ENCODE data around the gene C9orf78.

The C9orf78 gene

DNA sequence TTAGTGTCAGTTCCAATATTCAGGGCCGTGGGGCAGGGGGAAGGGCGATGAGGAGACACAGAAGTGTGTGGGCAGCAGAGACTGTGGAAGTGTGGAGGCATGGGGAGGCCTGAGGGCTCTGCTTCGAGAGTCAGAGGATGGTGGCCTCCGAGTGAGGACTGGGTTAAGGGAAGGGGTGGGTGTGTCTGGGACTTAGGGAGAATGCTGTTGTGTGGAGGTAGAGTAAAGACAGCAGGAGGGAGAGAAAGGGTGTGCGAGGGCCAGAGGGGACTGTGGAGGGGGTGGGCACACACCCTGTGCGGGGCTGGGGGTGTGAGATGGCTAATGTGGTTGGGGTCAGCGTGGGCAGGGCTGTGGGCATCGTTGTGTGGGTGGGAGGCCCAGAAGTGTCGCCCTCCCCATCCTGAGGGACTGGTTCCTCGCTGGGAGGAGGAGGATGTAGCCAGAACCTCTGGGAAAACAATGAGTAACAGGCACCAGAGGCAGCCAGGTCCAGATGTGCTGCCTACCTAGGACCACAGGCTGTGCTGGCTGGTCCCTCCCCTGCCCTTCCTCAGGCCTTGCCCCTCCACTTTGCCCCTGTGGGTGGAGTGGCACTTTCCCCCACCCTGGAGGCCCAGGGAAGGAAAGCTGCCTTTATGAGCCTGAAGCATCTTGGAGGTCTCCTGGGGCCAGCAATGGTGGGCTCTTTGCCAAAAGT is 4.4 kb upstream of the C9orf78 start:
- no peak for DNase-seq

DNA sequence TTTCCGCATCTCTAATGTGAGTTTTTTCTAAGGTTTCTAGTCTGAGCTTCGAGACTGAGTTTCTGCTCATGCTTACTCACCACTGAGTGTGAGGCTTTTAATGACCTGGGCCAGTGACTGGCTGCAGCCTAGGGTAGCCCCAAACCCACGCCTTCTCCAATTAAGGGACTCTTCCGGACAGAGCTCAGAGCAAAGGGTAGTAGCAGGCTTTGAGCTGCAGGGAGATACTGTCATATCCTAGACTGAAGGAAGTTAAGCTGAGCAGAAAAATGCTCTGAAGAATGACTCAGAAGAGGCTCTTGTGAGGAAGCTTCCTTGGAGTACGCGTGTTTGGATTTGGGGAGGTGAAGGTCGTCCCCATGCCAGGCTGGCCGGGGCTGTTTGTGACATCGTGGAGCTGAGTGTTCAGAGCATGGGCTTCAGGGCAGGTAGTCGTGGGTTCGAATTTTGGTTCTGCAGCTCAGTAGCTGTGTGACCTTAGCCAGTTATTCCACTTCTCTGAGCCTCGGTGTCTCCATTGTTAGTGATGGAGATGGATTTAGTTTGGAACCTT is 3.7 kb upstream of the C9orf78 start:
- DNase-seq = no peak

GRCh38 chr9:129836311-129837007 is 1.4 kb upstream of the C9orf78 start:
- no peak for DNase-seq

DNA sequence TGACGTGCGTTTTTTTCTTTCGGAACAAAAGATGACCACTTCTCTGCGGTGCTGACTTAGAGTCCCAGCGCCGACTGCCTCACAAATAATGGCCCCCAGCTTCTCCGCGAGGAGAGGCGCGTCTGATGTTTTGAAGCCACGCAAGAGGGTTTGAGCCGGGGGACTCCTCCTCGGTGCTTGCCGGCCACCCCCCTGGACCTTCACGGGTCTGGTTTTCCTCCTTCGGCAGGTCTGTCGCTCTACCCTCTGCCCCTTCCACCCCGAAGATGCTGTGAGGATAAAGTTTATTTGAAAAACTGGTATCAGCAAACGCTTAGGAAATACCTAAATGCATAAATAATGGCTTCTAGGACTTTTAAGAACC is 767 bp upstream of the C9orf78 start:
- no peak for DNase-seq

GRCh38 chr9:129834489-129835127 is 467 bp downstream of the C9orf78 start:
- DNase-seq = peak; percentile 31

GRCh38 chr9:129832982-129833381 is 2.1 kb downstream of the C9orf78 start:
- no peak for DNase-seq

- DNase-seq = no peak
These were observed 6.1 kb downstream of the C9orf78 start for GRCh38 chr9:129828969-129829368.

DNA sequence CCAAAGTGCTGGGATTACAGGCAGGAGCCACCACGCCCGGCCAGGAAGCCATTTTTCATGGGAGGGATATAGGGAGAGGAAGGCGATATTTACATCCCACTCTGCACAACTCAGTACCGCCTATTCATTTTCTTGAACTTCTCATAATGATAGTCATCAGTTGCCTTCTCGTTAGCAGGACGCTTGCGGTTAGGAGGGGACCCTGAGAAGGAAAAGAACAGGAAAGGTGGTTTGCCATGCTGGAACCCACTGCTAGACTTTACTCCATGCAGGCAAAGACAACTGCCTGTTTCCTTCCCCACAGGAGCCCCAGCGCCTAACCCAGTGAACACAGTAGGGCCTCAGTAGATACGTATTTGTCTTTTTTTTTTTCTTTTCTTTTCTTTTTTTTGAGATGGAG is 7.0 kb downstream of the C9orf78 start:
- no peak for DNase-seq

DNA sequence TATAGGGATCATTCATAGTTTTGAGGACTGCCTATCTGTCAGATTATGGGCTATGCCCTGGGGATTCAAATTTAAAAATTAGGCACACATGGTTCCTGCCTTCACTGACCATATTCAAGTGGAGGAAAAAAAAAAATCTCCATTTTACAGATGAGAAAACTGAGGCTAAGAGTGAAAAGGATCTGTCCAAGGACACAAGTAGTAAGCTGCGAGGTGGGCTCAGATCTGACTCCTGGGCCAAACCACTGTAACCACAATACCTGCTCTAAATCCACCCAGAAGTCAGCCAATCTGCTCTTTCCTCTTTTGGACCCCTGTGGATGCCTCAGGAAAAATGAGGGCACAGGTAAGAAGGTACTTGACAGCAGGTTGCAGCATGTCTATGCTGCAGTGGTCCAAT is 8.3 kb downstream of the C9orf78 start:
- no peak for DNase-seq

DNA sequence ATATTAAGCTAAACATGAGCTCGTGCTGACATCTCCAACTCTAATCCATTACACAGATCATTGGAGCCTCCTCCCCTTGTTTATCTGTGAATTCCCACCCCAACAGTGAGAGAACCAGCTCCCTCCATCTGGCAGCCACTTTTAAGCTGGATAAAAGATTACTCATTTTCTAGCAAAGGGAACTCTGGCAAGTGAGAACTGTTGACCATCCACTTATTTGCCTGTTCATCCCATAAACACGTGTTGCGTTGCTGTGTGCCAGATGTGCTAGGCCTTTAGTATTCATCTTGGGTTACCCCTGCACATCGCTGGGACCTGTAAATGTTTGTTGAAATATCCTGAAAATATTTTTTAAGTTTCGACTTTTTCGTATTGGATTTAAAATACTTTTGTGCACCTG is 8.7 kb downstream of the C9orf78 start:
- no peak for DNase-seq

- peak; percentile 88 for DNase-seq
These were observed 11.0 kb downstream of the C9orf78 start, which contains the start of gene TOR1A for GRCh38 chr9:129823935-129824601. TOR1A (minus strand) TSS chr9:129824136; CDS start chr9:129824085, 51 bp downstream.

- no peak for DNase-seq
These were observed 11.5 kb downstream of the C9orf78 start for GRCh38 chr9:129823542-129823934.

DNA sequence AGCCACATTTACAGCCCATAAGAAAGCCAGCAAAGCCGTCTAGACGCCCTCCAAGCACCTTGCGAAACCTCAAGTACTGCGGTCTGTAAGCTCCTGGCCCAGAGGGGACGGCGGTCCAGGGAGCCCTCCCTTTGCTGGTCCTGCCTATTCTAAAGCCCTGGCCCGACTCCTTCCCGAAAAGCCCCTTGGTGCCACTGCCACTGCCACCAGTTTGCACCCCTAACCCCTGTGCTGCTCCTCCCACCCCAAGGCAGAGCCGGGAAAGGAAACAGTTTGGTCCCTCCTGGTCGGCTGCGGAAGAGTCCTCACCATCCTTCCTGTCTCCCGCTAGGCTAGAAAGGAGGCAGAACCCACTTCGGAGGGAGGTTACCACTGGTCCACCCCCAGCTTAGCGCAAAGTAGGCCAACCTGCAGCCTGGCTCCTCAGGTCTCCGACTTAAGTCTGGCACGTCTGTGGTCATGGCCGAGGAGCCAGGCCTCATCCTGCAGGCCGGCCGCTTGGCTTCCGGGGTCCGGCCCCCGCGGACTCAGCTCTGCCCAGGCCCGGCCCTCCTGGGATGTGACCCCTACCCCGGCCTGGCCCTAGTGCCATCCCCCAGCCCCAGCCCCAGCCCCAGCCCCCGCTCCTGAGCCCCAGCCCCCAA is 12.1 kb downstream of the C9orf78 start:
- no peak for DNase-seq

GRCh38 chr9:129816501-129817435 is 18.3 kb downstream of the C9orf78 start:
- DNase-seq = no peak

DNA sequence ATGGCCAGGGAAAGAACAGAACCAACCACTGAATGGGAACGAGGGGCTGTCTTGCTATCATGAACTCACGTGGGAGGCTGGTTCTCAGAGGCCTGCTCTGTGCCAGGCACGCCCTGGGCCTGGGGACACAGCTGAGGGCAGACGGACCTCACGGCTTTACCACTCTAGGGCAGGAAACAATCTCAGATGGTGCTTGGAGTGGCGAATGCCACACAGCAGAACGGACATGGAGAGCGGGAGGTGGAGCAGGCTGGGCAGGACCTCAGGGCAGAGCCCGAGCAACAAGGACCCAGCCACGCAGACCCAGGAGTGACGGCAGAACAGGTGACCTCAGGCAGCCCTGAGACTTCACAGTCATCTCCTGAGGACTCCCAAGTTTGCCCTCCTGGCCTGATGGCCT is 19.8 kb downstream of the C9orf78 start:
- no peak for DNase-seq

DNA sequence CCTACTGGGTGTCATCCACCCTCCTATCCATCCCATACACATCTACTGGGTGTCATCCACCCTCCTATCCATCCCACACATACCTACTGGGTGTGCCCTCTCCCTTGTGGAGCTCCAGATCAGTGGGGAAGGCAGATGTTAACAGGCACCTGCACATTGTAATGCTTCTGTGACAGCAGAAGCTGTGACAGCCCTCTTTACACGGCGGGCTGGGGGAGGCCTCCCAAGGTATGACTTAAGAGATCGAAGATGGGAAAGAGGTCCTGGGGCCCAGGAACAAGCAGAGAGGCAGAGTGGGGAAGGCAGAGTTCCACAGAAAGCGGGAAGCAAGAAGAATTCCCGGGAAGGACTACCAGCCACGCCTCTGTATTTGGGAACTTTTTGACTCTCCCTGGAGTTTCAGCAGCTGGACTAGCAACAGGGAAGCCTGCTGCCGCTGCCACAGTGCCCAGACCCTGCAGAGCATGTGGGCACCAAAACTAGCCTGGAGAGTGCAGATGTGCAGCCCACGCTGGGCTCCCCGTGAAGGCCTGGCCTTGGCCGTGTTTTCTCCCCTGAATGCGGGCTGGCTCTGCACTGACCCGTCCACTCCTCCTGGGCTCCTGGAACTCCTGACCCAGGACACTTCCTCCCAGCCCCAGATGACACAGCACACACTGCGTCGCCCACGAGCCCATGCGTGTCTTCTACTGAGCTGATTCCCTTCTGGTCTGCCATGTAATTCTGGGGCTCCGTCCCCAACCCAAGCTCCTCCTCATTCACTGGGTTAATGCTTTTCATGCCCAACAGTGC is 20.4 kb downstream of the C9orf78 start:
- DNase-seq = no peak

- no peak for DNase-seq
These were observed 21.4 kb downstream of the C9orf78 start for GRCh38 chr9:129813661-129814060.

DNA sequence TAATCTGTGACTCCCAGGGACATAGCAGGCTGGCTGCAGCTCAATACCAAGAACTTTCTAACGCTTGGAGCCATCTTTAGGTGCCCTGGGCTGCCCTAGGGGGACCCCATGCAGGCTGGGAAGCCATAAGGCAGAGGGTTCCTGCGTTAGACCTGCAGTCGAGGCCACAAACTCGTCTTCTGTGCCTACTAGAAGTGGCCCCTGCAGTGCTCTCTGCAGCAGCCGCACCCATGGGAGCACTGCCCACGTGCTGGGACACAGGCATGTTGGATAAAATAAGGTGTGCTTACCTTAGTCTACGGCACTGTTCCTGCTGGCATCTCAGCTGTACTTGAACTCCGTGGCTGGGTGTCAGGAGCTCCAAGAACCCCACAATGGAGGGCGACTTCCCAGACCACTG is 22.7 kb downstream of the C9orf78 start:
- no peak for DNase-seq

- DNase-seq = no peak
These were observed 23.1 kb downstream of the C9orf78 start for GRCh38 chr9:129811967-129812363.

- no peak for DNase-seq
These were observed 24.3 kb downstream of the C9orf78 start for GRCh38 chr9:129810788-129811187.

- DNase-seq = no peak
These were observed 25.0 kb downstream of the C9orf78 start for GRCh38 chr9:129810116-129810515.
